Hepatocyte (in vitro differentiated cells): ENCODE measurements around the gene RBAK. TPM values are rescaled to one million over a fixed set of nuclear protein-coding genes. Genes with fewer than 3 reads are reported as not detected.
"Not testable (repeated sequence)": the region's sequence is repeated elsewhere in the genome, so short reads cannot be mapped to it uniquely, and the experiment has no call there.

Experiments
- DNase-seq: peaks from one replicate; pipeline ENCODE4 v3.0.0-alpha.2; 2016; ENCODE audit warnings: low spot score
- H2AFZ ChIP-seq: fragments of 200-600 bp; sonication (generic); 2 replicates; pipeline ENCODE4 v1.6.0; 2016; ENCODE audit warnings: antibody characterized with exemption, mild to moderate bottlenecking
- H3K27ac ChIP-seq: fragments of 200-600 bp; sonication (generic); 2 replicates; pipeline ENCODE4 v1.5.1; 2016; ENCODE audit warnings: mild to moderate bottlenecking
- H3K27me3 ChIP-seq: fragments of 200-600 bp; sonication (generic); 2 replicates; pipeline ENCODE4 v1.6.1; 2016
- H3K36me3 ChIP-seq: fragments of 200-600 bp; sonication (generic); replicated peaks from 2 replicates; pipeline ENCODE4 v1.5.1; 2016; ENCODE audit warnings: low read depth; ENCODE audit not compliant: insufficient read depth
- H3K4me1 ChIP-seq: fragments of 200-600 bp; sonication (generic); 2 replicates; pipeline ENCODE4 v1.5.1; 2016; ENCODE audit warnings: mild to moderate bottlenecking, moderate library complexity; ENCODE audit not compliant: insufficient read depth
- H3K4me2 ChIP-seq: fragments of 200-600 bp; sonication (generic); 2 replicates; pipeline ENCODE4 v1.6.0; 2016
- H3K4me3 ChIP-seq: fragments of 200-600 bp; sonication (generic); 2 replicates; pipeline ENCODE4 v1.5.1; 2016; ENCODE audit warnings: mild to moderate bottlenecking
- H3K79me2 ChIP-seq: fragments of 200-600 bp; sonication (generic); 2 replicates; pipeline ENCODE4 v1.6.0; 2017; ENCODE audit warnings: mild to moderate bottlenecking
- H3K9me2 ChIP-seq: fragments of 200-600 bp; sonication (generic); replicated peaks from 2 replicates; pipeline ENCODE4 v1.6.0; 2017; ENCODE audit warnings: mild to moderate bottlenecking; ENCODE audit not compliant: insufficient read depth
- H3K9me3 ChIP-seq: fragments of 200-600 bp; sonication (generic); 2 replicates; pipeline ENCODE4 v1.5.1; 2016; ENCODE audit warnings: low read depth, mild to moderate bottlenecking
- H4K20me1 ChIP-seq: fragments of 200-600 bp; sonication (generic); 2 replicates; pipeline ENCODE4 v1.6.0; 2016; ENCODE audit warnings: mild to moderate bottlenecking; ENCODE audit not compliant: insufficient read depth, poor library complexity, severe bottlenecking
- EZH2 ChIP-seq: fragments of 200-600 bp; sonication (generic); IDR thresholded peaks from 2 replicates; pipeline ENCODE4 v1.6.1; 2016; ENCODE audit warnings: antibody characterized with exemption, mild to moderate bottlenecking, borderline replicate concordance
- EZH2phosphoT487 ChIP-seq: fragments of 200-600 bp; sonication (generic); IDR thresholded peaks from one replicate; pipeline ENCODE4 v1.6.1; 2018; ENCODE audit warnings: antibody characterized with exemption, mild to moderate bottlenecking, low read depth, moderate library complexity; ENCODE audit not compliant: unreplicated experiment, severe bottlenecking
- WGBS: methylation state at CpG from one replicate; pipeline ENCODE4 v1.1.6; 2016; ENCODE audit warnings: low lambda C conversion rate; ENCODE audit errors: missing lambda C conversion rate; 5-methylcytosine and 5-hydroxymethylcytosine counted together
- polyA plus RNA-seq: library from polyadenylated mRNA; unstranded; fragments of >200 nt; fragmentation: Nextera tagmentation; extraction: Ambion mirVana; gene quantifications from 2 replicates; pipeline ENCODE4 v1.2.1, GENCODE V29; 2016
- total RNA-seq: library from RNA; depleted of rRNA; stranded (reverse); fragments of >200 nt; gene quantifications from 2 replicates; pipeline ENCODE4 v1.2.3, GENCODE V29; 2014
- TF ChIP-seq, protein P1 (sequence below): fragments of 200-600 bp; sonication (generic); IDR thresholded peaks from 2 replicates; pipeline ENCODE4 v1.5.1; 2016; ENCODE audit warnings: antibody characterized with exemption, mild to moderate bottlenecking; ENCODE audit not compliant: poor library complexity

The RBAK gene
- total and polyA plus RNA-seq, 2 experiments from 2014 or later = 5.2 to 10.9 TPM

- DNase-seq = no peak
- no peaks in the 10 kb centered on the region for H3K79me2 ChIP-seq
- 74% methylated on average over 11 of the region's 11 CpGs for WGBS
- no peak overlapping the region for H3K27ac ChIP-seq
- no peaks in the 10 kb centered on the region for H3K27me3 ChIP-seq
- no peaks in the 10 kb centered on the region for H3K9me2 ChIP-seq
- H2AFZ ChIP-seq = no peak overlapping the region
- H4K20me1 ChIP-seq = no peaks in the 10 kb centered on the region
- no peaks in the 10 kb centered on the region for H3K4me1 ChIP-seq
- TF ChIP-seq EZH2 = no peak
- TF ChIP-seq, protein P1, sequence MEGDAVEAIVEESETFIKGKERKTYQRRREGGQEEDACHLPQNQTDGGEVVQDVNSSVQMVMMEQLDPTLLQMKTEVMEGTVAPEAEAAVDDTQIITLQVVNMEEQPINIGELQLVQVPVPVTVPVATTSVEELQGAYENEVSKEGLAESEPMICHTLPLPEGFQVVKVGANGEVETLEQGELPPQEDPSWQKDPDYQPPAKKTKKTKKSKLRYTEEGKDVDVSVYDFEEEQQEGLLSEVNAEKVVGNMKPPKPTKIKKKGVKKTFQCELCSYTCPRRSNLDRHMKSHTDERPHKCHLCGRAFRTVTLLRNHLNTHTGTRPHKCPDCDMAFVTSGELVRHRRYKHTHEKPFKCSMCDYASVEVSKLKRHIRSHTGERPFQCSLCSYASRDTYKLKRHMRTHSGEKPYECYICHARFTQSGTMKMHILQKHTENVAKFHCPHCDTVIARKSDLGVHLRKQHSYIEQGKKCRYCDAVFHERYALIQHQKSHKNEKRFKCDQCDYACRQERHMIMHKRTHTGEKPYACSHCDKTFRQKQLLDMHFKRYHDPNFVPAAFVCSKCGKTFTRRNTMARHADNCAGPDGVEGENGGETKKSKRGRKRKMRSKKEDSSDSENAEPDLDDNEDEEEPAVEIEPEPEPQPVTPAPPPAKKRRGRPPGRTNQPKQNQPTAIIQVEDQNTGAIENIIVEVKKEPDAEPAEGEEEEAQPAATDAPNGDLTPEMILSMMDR = no peak
- no peak for TF ChIP-seq EZH2phosphoT487
- H3K4me3 ChIP-seq = no peak overlapping the region
- H3K4me2 ChIP-seq = no peak overlapping the region
- H3K36me3 ChIP-seq = no peaks in the 10 kb centered on the region
- no peaks in the 10 kb centered on the region for H3K9me3 ChIP-seq
Observed at GRCh38 chr7:5077740-5078139, 32.1 kb downstream of the RBAK start.

- Histone ChIP-seq H3K4me1 (no peaks in the 10 kb centered on the region), H3K27ac (no peak overlapping the region), H3K79me2 (no peaks in the 10 kb centered on the region), H3K4me3 (no peak overlapping the region), H2AFZ (no peak overlapping the region), H3K36me3 (no peaks in the 10 kb centered on the region), H3K27me3 (peaks cover 8% of the 10 kb centered on the region), H3K4me2 (no peak overlapping the region), H3K9me3 (no peaks in the 10 kb centered on the region), H3K9me2 (no peaks in the 10 kb centered on the region), H4K20me1 (no peaks in the 10 kb centered on the region)
- TF ChIP-seq, protein P1 = no peak
- TF ChIP-seq EZH2phosphoT487 = no peak
- no peak for TF ChIP-seq EZH2
- 81% methylated on average over 7 of the region's 7 CpGs for WGBS
- DNase-seq = no peak
Observed at GRCh38 chr7:5082806-5083205, 37.1 kb downstream of the RBAK start.

- no peak for TF ChIP-seq EZH2phosphoT487
- TF ChIP-seq EZH2 = no peak
- TF ChIP-seq, protein P1 = no peak
- no peak for DNase-seq
- no peaks in the 10 kb centered on the region for H3K9me2 ChIP-seq
- H3K79me2 ChIP-seq = no peaks in the 10 kb centered on the region
- no peak overlapping the region for H3K4me2 ChIP-seq
- no peaks in the 10 kb centered on the region for H3K9me3 ChIP-seq
- no peak overlapping the region for H3K27ac ChIP-seq
- 95% methylated on average over 24 of the region's 24 CpGs for WGBS
- no peaks in the 10 kb centered on the region for H3K4me1 ChIP-seq
- H3K27me3 ChIP-seq = peaks cover 8% of the 10 kb centered on the region
- no peaks in the 10 kb centered on the region for H3K36me3 ChIP-seq
- H4K20me1 ChIP-seq = no peaks in the 10 kb centered on the region
- no peak overlapping the region for H2AFZ ChIP-seq
- no peak overlapping the region for H3K4me3 ChIP-seq
Observed at GRCh38 chr7:5083311-5083711, 37.7 kb downstream of the RBAK start.

DNA sequence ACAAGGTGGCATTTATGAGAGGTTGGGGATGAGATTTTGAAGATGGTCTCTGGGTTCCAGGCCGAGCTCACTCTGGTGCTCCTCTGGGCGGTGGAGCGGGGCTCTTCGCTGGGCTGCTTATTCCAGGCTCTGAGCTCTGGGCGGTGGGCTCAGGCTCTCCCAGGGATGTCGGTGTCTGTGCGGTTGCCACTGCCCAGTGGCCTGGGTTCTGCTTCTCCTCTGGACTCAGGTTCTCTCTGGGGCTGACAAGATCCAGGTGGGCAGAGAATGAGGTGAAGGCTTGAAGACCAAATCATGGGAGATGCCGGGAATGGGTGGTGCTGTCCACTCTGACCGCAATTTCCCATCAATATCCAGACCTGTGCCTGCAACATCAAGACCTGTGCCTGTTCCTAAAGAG is 40.6 kb downstream of the RBAK start:
- no peak for DNase-seq
- H3K27ac ChIP-seq = no peak overlapping the region
- TF ChIP-seq, protein P1 = no peak
- TF ChIP-seq EZH2 (no peak), EZH2phosphoT487 (no peak)
- H3K9me3 ChIP-seq = no peaks in the 10 kb centered on the region
- H3K4me1 ChIP-seq = no peaks in the 10 kb centered on the region
- no peaks in the 10 kb centered on the region for H3K36me3 ChIP-seq
- H2AFZ ChIP-seq = no peak overlapping the region
- H3K9me2 ChIP-seq = no peaks in the 10 kb centered on the region
- H3K79me2 ChIP-seq = no peaks in the 10 kb centered on the region
- no peaks in the 10 kb centered on the region for H4K20me1 ChIP-seq
- no peak overlapping the region for H3K4me3 ChIP-seq
- no peak overlapping the region for H3K4me2 ChIP-seq
- peaks cover 8% of the 10 kb centered on the region for H3K27me3 ChIP-seq
- 88% methylated on average over 9 of the region's 9 CpGs for WGBS

DNA sequence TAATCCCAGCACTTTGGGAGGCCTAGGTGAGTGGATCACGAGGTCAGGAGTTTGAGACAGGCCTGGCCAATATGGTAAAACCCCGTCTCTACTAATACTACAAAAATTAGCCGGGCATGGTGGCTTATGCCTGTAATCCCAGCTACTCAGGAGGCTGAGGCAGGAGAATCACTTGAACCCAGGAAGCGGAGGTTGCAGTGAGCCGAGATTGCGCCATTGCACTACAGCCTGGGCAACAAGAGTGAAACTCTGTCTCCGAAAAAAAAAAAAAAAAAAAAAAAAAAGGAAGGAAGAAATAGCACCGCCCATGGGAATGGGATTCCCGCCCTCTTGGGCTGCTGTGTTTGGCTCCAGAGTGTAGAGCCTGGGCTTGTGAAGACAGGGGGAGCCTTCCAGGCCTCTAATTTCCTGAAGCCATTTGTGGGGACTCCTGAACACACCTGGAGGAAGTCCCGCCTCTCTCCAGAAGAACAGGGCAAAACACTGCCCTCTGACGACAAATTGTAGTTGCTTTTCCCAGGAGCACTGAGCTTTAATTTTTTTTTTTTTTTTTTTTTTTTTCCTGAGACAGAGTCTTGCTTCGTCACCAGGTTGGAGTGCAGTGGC is 42.7 kb downstream of the RBAK start:
- not testable (repeated sequence) for H3K4me2 ChIP-seq, H2AFZ ChIP-seq, H3K4me3 ChIP-seq, H3K27ac ChIP-seq, H3K27me3 ChIP-seq, H3K79me2 ChIP-seq, H4K20me1 ChIP-seq, DNase-seq, H3K9me3 ChIP-seq, H3K4me1 ChIP-seq, H3K9me2 ChIP-seq, H3K36me3 ChIP-seq
- WGBS = 85% methylated on average over 11 of the region's 12 CpGs
